NCI-H2196 treated with DMSO at 0.1 percent for 48 hours (cell line): Measurements from ENCODE around the gene GPR137.

Experiments used
- DNase-seq: peaks from one replicate; lab custom pipeline; 2025; ENCODE audit not compliant: unreplicated experiment; lab: John Stamatoyannopoulos, UW

The GPR137 gene

GRCh38 chr11:64249038-64249437 lies 36.6 kb upstream of the GPR137 start:
- DNase-seq = no peak

- DNase-seq = no peak
These were observed 35.9 kb upstream of the GPR137 start for GRCh38 chr11:64249563-64250414.

GRCh38 chr11:64250415-64251015 lies 35.1 kb upstream of the GPR137 start:
- no peak for DNase-seq

- no peak for DNase-seq
These were observed 34.5 kb upstream of the GPR137 start, which contains the start of gene PLCB3 for GRCh38 chr11:64251016-64251752. Gene PLCB3, plus strand, starts transcription at chr11:64251530. Its CDS starts 120 bp downstream, at chr11:64251650.

- no peak for DNase-seq
These were observed 34.0 kb upstream of the GPR137 start for GRCh38 chr11:64251753-64252002.

GRCh38 chr11:64252003-64252872 lies 33.4 kb upstream of the GPR137 start:
- DNase-seq = no peak

- DNase-seq = no peak
These were observed 32.6 kb upstream of the GPR137 start for GRCh38 chr11:64253043-64253442.

GRCh38 chr11:64253481-64253880 lies 32.2 kb upstream of the GPR137 start:
- DNase-seq = no peak

GRCh38 chr11:64254326-64254725 lies 31.3 kb upstream of the GPR137 start:
- DNase-seq = no peak

- DNase-seq = no peak
These were observed 30.2 kb upstream of the GPR137 start for GRCh38 chr11:64255135-64256128.

- DNase-seq = no peak
These were observed 29.3 kb upstream of the GPR137 start for GRCh38 chr11:64256300-64256699.

GRCh38 chr11:64258356-64258755 lies 27.3 kb upstream of the GPR137 start:
- DNase-seq = no peak

- no peak for DNase-seq
These were observed 26.6 kb upstream of the GPR137 start for GRCh38 chr11:64258946-64259532.

GRCh38 chr11:64259533-64260067 lies 26.0 kb upstream of the GPR137 start:
- DNase-seq = no peak

GRCh38 chr11:64260147-64260708 lies 25.4 kb upstream of the GPR137 start:
- DNase-seq = no peak

- DNase-seq = no peak
These were observed 24.0 kb upstream of the GPR137 start for GRCh38 chr11:64261556-64262080.

- no peak for DNase-seq
These were observed 23.2 kb upstream of the GPR137 start for GRCh38 chr11:64262271-64263002.
